D721Med (cell line): ENCODE measurements around the gene SLC27A2.
A peak's percentile ranks its signal among the peaks of the same experiment; 100 is the strongest.

Experiments used
- DNase-seq: peaks from one replicate; pipeline ENCODE4 v3.0.0; 2011; ENCODE audit warnings: low spot score; ENCODE audit not compliant: insufficient read length
- FAIRE-seq: peaks from 2 replicates; lab custom pipeline; 2011; peaks lifted over from hg19 to GRCh38; lab: Jason Lieb, UNC
- TF ChIP-seq, protein P1 (sequence below): IDR thresholded peaks from 2 replicates; pipeline ENCODE4 v1.5.1; 2012; ENCODE audit warnings: mild to moderate bottlenecking, control low read depth; ENCODE audit not compliant: insufficient read depth; ENCODE audit errors: missing control alignments

The SLC27A2 gene

DNA sequence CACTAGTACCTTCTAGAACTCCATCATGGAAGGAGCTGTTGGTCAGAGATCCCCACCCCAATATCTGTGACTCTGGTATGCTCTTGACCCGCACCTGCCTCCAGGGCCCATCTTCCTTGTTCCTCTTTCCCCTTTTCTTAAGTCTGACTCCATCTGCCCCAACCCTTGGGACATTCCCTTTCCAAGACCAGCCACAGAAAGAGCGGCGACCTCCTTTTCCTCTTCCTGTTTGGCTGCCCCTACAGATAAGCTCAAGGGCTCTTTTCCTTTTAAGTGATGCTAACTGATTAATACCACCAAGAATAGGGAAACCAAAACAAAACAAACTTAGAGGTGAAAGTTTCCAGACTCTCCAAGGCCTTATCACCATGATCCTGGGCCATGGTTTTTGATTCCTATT, 41.0 kb upstream of the SLC27A2 start:
- no peak for FAIRE-seq
- TF ChIP-seq, protein P1, sequence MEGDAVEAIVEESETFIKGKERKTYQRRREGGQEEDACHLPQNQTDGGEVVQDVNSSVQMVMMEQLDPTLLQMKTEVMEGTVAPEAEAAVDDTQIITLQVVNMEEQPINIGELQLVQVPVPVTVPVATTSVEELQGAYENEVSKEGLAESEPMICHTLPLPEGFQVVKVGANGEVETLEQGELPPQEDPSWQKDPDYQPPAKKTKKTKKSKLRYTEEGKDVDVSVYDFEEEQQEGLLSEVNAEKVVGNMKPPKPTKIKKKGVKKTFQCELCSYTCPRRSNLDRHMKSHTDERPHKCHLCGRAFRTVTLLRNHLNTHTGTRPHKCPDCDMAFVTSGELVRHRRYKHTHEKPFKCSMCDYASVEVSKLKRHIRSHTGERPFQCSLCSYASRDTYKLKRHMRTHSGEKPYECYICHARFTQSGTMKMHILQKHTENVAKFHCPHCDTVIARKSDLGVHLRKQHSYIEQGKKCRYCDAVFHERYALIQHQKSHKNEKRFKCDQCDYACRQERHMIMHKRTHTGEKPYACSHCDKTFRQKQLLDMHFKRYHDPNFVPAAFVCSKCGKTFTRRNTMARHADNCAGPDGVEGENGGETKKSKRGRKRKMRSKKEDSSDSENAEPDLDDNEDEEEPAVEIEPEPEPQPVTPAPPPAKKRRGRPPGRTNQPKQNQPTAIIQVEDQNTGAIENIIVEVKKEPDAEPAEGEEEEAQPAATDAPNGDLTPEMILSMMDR: no peak
- DNase-seq: no peak

DNA sequence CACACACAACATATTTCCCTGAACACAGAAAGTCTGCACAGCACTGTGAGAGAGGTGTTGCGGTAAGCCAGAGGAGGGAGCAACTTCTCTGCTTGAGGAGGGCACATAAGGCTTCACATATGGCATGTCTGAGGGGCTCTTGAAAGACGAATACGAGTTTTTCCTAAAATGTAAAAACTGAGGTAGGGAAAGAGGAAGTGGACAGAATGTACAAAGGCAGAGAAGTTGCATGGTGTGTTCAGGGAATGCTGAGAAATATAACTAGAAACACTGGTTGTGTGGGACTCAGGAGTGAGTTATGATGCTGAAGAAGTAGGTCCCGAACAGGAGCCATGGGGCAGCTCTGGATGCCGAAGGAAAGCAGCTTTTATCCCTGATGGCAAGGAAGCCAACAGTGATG, 40.1 kb upstream of the SLC27A2 start:
- DNase-seq (no peak), FAIRE-seq (no peak)
- TF ChIP-seq, protein P1: no peak

DNA sequence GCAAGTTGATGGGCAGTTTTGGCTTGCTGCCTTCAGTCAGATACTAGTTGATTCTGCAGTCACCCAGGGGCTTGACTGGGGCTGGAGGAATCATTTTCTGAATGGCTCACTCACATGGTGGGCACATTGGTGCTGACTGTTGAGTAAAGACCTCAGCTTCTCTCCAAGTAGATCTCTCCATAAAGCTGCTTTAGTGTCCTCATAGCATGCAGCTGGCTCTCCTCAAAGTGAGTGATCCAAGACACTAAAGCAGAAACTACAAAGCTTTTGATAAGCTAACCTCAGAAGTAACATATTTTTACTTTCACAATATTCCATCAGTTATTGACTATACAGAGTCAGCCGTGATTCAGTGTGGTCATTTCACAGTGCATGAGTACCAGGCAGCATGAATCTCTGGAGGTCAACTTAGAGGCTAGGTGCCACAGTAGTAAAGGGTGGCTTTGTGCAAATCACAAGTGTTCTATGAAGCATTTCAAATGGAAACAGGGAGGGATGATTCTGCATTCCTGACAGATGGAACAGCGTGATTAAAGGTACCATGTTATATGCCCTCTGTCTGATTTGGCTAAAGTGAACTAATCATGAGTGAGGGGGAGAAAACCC, 38.6 kb upstream of the SLC27A2 start:
- FAIRE-seq: no peak
- TF ChIP-seq, protein P1: no peak
- DNase-seq: no peak

DNA sequence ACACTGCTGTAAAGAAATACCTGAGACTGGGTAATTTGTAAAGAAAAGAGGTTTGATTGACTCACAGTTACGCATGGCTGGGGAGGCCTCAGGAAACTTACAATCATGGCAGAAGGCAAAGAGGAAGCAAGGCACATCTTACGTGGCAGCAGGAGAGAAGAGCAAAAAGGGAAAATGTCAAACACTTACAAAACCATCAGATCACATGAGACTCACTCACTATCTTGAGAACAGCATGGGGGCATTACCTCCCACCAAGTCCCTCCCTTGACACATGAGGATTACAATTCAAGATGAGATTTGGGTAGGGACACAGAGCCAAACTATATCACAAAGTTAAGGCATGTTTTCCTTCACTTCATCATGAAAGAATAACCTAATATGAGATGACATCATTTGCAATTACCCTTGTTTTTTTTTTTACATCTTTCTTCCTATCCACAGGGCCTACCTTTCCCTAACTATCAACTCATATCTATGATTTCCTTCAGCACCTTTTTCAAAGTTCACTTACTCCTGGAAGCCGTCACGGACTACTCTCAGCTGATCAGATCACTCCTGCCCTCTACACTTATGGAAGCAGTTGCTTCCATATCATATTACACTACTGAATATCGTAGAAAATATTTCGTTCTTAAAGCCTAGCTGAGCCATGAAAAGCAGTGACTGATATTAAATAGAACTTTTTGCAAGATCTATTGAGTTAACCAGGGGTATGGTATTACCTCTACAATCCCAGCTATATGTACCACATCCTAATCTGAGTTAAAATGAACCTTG, 37.5 kb upstream of the SLC27A2 start:
- TF ChIP-seq, protein P1: no peak
- DNase-seq (no peak), FAIRE-seq (no peak)

DNA sequence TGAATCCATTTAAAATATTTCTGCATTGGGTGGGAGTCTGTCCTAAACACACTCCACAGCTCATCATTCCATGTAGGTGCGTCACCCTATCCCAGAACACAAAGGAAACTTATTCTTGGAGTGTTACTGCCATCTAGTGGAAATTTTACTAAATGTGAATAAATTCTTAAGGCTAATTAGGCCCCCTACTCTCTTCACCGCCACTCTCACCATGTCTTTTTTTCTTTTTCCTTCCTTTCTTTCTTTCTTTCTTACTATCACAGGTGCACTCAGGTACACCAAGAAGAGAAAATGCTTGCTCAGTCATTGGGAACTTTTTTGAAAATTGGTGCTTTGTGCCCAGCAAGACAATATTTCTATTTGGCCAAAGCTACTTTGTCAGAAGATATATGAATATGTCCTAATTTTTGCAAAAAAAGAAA, 36.5 kb upstream of the SLC27A2 start:
- TF ChIP-seq, protein P1: peak; percentile 51
- FAIRE-seq: peak; percentile 53
- DNase-seq: no peak

DNA sequence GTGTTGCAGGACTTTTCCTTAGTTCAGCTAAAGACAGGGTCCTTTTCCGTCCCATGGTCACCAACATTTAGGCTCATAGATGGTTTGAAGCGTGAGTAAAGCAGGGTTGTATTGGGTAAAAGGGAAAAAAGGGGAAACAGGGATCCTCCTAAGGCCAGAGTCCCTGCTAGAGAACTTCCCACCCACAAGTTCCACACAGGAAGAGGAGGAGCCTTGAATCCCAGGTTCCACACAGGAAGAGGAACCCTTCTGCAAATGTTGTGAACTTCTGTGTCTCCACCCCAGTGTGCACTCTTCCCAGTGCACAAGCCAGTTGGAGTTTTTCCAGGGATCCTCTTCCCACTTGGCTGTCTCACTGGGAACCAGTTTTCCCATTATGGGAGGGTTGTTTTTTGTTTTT, 35.4 kb upstream of the SLC27A2 start:
- DNase-seq (no peak), FAIRE-seq (no peak)
- TF ChIP-seq, protein P1: no peak

DNA sequence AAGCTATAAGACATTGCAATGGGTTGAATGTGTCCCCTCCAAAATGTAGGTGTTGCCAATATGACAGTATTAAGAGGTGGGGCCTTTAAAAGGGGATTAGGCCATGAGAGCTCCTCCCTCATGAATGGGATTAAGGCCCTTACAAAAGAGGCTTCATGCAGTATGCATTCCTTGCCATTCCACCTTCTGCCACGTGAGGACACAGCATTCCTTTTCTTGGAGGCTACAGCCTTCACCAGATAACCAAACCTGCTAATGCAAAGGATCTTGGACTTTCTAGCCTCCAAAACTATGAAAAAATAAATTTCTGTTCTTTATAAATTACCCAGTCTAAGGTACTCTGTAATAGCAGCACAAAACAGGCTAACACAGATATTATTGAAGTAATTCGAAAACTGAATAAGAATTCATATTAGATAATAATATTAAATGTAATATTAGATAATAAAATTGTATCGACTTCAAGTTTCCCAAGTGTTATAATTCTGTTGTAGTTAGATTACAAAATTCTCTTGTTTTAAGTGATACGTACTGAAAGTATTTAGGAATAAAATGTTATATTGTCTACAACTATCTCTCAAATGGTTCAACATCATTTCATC, 33.5 kb upstream of the SLC27A2 start:
- TF ChIP-seq, protein P1: peak; percentile 73
- FAIRE-seq (no peak), DNase-seq (no peak)
